ENCODE measurements around the gene ZP3.
"Not testable (repeated sequence)": the region's sequence is repeated elsewhere in the genome, so short reads cannot be mapped to it uniquely, and the experiment has no call there.

- not testable (repeated sequence) for TF ChIP-seq POLR2AphosphoS5, CTCF (IDR thresholded peaks at IDR 0.05)
Observed at GRCh38 chr7:76440404-76440803, 15.7 kb downstream of the ZP3 start.
